Measurements from ENCODE around the gene ERFL.

ERFL gene

DNA sequence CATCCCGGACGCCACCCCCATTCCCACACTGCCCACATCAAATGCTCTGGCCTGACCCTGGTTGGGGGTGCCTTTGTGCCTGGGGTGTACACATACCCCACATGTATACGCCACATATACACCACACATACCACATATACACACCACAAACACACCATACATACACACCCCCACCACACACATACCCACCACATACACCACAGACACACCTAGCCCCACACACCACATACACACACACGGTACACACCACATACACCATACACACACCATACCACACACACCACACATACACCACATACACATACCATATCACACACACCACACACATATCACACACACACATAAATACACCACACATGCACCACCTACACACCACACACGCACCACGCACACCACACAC, 10.2 kb downstream of the ERFL start:
- TF ChIP-seq TOX (CRISPR knock-in tag; IDR thresholded peaks at IDR 0.05; ENCODE audit: borderline replicate concordance) (no peak), ISL1 (CRISPR knock-in tag; IDR thresholded peaks at IDR 0.05) (no peak), ZNF8 (CRISPR knock-in tag; IDR thresholded peaks at IDR 0.05) (no peak), SNAI2 (CRISPR knock-in tag; IDR thresholded peaks at IDR 0.05) (no peak), ESRRG (CRISPR knock-in tag; IDR thresholded peaks at IDR 0.05) (no peak), ZC3H10 (CRISPR knock-in tag; IDR thresholded peaks at IDR 0.05) (no peak), OSR1 (CRISPR knock-in tag; IDR thresholded peaks at IDR 0.05) (no peak), TCF4 (CRISPR knock-in tag; IDR thresholded peaks at IDR 0.05; ENCODE audit: borderline replicate concordance) (no peak), ZFP30 (CRISPR knock-in tag; IDR thresholded peaks at IDR 0.05) (no peak), ZNF70 (CRISPR knock-in tag; IDR thresholded peaks at IDR 0.05) (no peak), GLIS3 (CRISPR knock-in tag; IDR thresholded peaks at IDR 0.05) (no peak), RARB (CRISPR knock-in tag; IDR thresholded peaks at IDR 0.05) (no peak)
- TF ChIP-seq, protein P1, sequence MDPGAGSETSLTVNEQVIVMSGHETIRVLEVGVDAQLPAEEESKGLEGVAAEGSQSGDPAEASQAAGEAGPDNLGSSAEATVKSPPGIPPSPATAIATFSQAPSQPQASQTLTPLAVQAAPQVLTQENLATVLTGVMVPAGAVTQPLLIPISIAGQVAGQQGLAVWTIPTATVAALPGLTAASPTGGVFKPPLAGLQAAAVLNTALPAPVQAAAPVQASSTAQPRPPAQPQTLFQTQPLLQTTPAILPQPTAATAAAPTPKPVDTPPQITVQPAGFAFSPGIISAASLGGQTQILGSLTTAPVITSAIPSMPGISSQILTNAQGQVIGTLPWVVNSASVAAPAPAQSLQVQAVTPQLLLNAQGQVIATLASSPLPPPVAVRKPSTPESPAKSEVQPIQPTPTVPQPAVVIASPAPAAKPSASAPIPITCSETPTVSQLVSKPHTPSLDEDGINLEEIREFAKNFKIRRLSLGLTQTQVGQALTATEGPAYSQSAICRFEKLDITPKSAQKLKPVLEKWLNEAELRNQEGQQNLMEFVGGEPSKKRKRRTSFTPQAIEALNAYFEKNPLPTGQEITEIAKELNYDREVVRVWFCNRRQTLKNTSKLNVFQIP (CRISPR knock-in tag; IDR thresholded peaks at IDR 0.05; ENCODE audit: borderline replicate concordance, low read depth) = no peak
- TF ChIP-seq, protein P2, sequence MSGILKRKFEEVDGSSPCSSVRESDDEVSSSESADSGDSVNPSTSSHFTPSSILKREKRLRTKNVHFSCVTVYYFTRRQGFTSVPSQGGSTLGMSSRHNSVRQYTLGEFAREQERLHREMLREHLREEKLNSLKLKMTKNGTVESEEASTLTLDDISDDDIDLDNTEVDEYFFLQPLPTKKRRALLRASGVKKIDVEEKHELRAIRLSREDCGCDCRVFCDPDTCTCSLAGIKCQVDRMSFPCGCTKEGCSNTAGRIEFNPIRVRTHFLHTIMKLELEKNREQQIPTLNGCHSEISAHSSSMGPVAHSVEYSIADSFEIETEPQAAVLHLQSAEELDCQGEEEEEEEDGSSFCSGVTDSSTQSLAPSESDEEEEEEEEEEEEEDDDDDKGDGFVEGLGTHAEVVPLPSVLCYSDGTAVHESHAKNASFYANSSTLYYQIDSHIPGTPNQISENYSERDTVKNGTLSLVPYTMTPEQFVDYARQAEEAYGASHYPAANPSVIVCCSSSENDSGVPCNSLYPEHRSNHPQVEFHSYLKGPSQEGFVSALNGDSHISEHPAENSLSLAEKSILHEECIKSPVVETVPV (CRISPR knock-in tag; IDR thresholded peaks at IDR 0.05) = no peak
- TF ChIP-seq, protein P3, sequence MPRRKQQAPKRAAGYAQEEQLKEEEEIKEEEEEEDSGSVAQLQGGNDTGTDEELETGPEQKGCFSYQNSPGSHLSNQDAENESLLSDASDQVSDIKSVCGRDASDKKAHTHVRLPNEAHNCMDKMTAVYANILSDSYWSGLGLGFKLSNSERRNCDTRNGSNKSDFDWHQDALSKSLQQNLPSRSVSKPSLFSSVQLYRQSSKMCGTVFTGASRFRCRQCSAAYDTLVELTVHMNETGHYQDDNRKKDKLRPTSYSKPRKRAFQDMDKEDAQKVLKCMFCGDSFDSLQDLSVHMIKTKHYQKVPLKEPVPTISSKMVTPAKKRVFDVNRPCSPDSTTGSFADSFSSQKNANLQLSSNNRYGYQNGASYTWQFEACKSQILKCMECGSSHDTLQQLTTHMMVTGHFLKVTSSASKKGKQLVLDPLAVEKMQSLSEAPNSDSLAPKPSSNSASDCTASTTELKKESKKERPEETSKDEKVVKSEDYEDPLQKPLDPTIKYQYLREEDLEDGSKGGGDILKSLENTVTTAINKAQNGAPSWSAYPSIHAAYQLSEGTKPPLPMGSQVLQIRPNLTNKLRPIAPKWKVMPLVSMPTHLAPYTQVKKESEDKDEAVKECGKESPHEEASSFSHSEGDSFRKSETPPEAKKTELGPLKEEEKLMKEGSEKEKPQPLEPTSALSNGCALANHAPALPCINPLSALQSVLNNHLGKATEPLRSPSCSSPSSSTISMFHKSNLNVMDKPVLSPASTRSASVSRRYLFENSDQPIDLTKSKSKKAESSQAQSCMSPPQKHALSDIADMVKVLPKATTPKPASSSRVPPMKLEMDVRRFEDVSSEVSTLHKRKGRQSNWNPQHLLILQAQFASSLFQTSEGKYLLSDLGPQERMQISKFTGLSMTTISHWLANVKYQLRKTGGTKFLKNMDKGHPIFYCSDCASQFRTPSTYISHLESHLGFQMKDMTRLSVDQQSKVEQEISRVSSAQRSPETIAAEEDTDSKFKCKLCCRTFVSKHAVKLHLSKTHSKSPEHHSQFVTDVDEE (CRISPR knock-in tag; IDR thresholded peaks at IDR 0.05) = no peak
- no peak for ATAC-seq

DNA sequence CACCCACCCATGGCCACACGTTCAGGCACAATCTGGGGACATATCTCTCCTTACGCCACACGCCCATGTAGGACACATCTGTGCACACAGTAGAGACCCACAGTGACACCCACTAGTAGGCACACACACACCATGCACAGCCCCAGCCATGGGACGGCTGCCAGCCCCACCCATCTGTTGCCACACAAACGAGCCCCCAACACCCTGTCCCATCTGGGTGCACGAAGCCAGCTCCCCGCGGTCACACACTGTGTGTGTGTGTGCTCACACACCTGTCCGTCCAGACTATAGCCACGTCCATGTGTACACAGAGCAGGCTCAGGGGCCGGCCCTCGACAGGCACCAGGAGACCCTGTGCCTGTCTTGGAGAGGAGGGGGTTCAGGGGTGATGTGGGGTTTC, 10.6 kb downstream of the ERFL start:
- no peak for TF ChIP-seq PPARA (CRISPR knock-in tag; IDR thresholded peaks at IDR 0.05; ENCODE audit: borderline replicate concordance)
- no peak for TF ChIP-seq ZNF70 (CRISPR knock-in tag; IDR thresholded peaks at IDR 0.05)
- TF ChIP-seq SNAI2 (CRISPR knock-in tag; IDR thresholded peaks at IDR 0.05) = no peak
- TF ChIP-seq CSDC2 (CRISPR knock-in tag; IDR thresholded peaks at IDR 0.05) = no peak
- no peak for TF ChIP-seq ARNTL (CRISPR knock-in tag; IDR thresholded peaks at IDR 0.05; ENCODE audit: borderline replicate concordance, low read depth)
- TF ChIP-seq, protein P4, sequence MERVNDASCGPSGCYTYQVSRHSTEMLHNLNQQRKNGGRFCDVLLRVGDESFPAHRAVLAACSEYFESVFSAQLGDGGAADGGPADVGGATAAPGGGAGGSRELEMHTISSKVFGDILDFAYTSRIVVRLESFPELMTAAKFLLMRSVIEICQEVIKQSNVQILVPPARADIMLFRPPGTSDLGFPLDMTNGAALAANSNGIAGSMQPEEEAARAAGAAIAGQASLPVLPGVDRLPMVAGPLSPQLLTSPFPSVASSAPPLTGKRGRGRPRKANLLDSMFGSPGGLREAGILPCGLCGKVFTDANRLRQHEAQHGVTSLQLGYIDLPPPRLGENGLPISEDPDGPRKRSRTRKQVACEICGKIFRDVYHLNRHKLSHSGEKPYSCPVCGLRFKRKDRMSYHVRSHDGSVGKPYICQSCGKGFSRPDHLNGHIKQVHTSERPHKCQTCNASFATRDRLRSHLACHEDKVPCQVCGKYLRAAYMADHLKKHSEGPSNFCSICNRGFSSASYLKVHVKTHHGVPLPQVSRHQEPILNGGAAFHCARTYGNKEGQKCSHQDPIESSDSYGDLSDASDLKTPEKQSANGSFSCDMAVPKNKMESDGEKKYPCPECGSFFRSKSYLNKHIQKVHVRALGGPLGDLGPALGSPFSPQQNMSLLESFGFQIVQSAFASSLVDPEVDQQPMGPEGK (CRISPR knock-in tag; IDR thresholded peaks at IDR 0.05; ENCODE audit: borderline replicate concordance) = no peak
- ATAC-seq = no peak

DNA sequence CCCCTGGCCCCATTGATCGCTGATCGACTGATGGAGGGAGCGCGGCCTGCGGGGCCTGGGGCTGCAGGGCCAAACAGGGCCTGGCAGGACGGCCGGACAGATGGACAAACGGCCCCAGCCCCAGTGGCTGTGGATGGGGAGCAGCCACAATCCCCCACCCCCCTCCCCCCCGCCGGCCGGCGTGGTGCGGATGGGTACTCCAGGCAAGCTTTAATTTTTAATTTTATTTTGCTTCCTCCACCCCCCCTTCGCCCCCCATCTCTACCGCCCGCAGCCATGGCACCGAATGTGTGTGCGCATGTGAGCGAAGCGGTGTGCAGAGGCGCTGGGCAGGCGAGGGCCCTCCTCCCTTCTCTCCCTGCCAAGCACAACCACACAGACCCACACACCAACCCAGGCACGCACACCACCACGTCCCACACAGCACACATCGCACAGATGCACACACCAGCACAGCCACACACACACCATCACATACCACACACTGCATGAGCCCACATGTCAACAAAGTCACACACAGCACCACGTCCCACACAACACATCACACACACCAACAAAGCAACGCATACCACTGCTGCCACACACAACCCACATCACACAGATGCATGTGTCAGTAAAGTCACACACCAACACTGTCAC, 12.4 kb downstream of the ERFL start:
- no peak for ATAC-seq
- TF ChIP-seq ZNF8 (CRISPR knock-in tag; IDR thresholded peaks at IDR 0.05) (no peak), ISL1 (CRISPR knock-in tag; IDR thresholded peaks at IDR 0.05) (no peak), TCF4 (CRISPR knock-in tag; IDR thresholded peaks at IDR 0.05; ENCODE audit: borderline replicate concordance) (no peak), ZFP30 (CRISPR knock-in tag; IDR thresholded peaks at IDR 0.05) (no peak), ESRRG (CRISPR knock-in tag; IDR thresholded peaks at IDR 0.05) (no peak), OSR1 (CRISPR knock-in tag; IDR thresholded peaks at IDR 0.05) (no peak), BACH2 (CRISPR knock-in tag; IDR thresholded peaks at IDR 0.05; ENCODE audit: borderline replicate concordance) (no peak), ZC3H10 (CRISPR knock-in tag; IDR thresholded peaks at IDR 0.05) (no peak), ZNF70 (CRISPR knock-in tag; IDR thresholded peaks at IDR 0.05) (no peak)
- TF ChIP-seq, protein P3 (CRISPR knock-in tag; IDR thresholded peaks at IDR 0.05) = no peak
- TF ChIP-seq, protein P4 (CRISPR knock-in tag; IDR thresholded peaks at IDR 0.05; ENCODE audit: borderline replicate concordance) = no peak
- TF ChIP-seq, protein P1 (CRISPR knock-in tag; IDR thresholded peaks at IDR 0.05; ENCODE audit: borderline replicate concordance, low read depth) = no peak
- TF ChIP-seq, protein P2 (CRISPR knock-in tag; IDR thresholded peaks at IDR 0.05) = no peak

All from SK-N-SH treated with all-trans-retinoic acid at 6 μM for 48 hours (cell line).